KOPT-K1 (cell line): ENCODE measurements around the gene WSB1.
"Not testable (repeated sequence)": the region's sequence is repeated elsewhere in the genome, so short reads cannot be mapped to it uniquely, and the experiment has no call there.

ENCODE experiments used
- H3K27ac ChIP-seq: fragments of 200-600 bp; sonication (generic); 2 replicates; pipeline ENCODE4 v1.5.1; 2016; ENCODE audit warnings: antibody characterized with exemption, mild to moderate bottlenecking, low read depth, low read length; ENCODE audit not compliant: poor library complexity, severe bottlenecking
- H3K36me3 ChIP-seq: fragments of 200-600 bp; sonication (generic); 2 replicates; pipeline ENCODE4 v1.5.1; 2017; ENCODE audit warnings: antibody characterized with exemption, mild to moderate bottlenecking, low read length, moderate library complexity; ENCODE audit not compliant: insufficient read depth
- H3K9me3 ChIP-seq: fragments of 200-600 bp; sonication (generic); 2 replicates; pipeline ENCODE4 v1.5.1; 2017; ENCODE audit warnings: antibody characterized with exemption, low read length, mild to moderate bottlenecking; ENCODE audit not compliant: insufficient read depth, poor library complexity, severe bottlenecking

The WSB1 gene

DNA sequence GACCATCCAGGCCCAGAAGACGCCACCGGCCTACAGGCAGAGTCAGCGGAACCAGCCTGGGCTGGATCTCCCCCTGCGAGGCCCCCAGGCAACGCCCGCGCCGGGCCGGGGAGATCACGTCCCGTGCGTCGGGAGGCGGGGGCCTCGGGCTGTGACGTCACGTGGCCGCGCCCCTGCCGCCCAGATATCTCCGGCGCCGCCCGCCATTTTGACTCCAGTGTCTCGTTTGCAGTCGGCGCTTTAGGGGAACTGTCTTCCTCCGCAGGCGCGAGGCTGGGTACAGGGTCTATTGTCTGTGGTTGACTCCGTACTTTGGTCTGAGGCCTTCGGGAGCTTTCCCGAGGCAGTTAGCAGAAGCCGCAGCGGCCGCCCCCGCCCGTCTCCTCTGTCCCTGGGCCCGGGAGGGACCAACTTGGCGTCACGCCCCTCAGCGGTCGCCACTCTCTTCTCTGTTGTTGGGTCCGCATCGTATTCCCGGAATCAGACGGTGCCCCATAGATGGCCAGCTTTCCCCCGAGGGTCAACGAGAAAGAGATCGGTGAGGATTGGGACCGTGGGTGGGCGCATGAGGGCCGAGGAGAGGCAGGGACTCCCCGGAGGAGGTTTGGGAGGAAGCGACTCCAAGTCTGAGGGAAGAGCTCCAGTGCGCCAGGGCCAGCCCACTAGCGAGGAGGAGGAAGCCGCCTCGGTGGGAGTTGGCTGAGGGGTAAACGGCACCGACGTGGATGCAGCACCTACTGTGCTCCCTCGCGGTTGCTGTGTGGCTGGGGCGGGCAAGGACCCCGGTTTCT, at the start of gene WSB1:
Gene WSB1 (plus strand): TSS at position 217 of the 791 bp plus-strand sequence. CDS start 282 bp downstream, at position 499.
- Histone ChIP-seq H3K9me3 (no peaks in the 10 kb centered on the region), H3K36me3 (peaks cover 12% of the 10 kb centered on the region), H3K27ac (peak within 1 kb of the TSS; percentile 92)

- Histone ChIP-seq H3K9me3 (no peaks in the 10 kb centered on the region), H3K36me3 (no peaks in the 10 kb centered on the region), H3K27ac (no peak overlapping the region)
These were observed 49.3 kb upstream of the WSB1 start for GRCh38 chr17:27244491-27245223.

DNA sequence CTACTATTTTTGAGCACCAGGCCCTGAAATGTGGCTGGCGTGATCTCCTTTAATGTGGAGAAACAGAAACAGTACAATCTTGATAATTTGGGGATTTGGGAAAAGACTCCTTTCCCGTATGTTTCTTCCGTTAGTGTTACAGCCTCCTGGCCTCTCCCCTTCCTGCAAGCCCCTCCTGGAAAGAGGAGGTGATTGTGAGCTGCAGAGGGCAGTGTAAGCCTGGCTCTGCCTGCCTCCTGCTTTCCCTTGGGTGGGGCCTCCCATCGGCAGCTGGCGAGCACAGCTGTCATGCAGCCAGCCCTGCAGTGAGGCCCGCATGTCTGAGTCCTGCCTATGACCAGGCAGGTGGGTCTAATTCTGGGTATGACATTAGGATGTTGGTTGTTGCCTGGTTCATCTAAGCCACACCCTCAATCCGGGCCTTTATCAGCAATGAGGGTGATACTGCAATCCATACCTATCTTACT, 48.7 kb upstream of the WSB1 start:
- Histone ChIP-seq H3K27ac (no peak overlapping the region), H3K9me3 (no peaks in the 10 kb centered on the region)

GRCh38 chr17:27246537-27246936, 47.4 kb upstream of the WSB1 start:
- no peaks in the 10 kb centered on the region for H3K36me3 ChIP-seq
- H3K9me3 ChIP-seq, result no peaks in the 10 kb centered on the region
- H3K27ac ChIP-seq, result no peak overlapping the region

More for the DNA sequence above, 48.7 kb upstream of the WSB1 start:
- H3K36me3 ChIP-seq, result no peaks in the 10 kb centered on the region

DNA sequence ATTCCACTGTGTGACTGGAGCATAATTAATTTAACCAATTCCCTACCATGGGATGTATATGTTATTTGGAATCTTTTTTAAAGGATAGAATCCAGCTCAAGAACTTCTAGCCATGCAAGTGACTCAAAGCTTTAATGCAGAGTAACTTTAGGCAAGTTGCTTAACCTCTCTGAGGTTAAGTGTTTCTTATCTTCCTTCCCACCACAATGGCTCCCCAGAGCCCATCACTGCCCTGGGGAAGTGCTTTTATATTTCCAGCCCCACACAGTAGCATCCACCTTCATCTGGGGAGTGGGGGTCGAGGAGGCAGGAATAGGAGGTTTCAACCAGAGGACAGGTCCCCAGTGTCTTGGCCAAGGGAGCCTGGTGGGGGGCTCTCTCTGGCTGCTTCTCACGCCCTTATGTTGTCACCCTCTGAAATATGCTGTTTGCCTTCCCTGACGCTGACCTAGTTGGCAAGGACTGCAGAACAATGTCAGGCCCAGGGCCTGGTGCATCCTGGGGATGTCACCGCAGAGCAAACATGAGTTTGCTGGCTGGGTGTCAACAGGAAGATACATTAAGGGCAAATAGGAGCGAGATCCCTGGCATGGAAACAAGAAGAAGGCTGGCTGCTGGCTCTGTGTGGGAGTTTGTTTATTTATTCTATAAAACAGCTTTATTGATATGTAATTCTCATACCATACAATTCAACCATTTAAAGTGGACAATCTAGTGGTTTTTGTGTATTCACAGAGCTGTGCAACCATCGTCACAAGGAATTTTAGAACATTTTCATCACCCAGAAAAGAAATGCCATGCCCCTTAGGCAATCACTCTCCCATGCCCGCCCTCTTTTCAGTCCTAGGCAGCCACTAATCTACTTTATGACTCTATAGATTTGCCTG, 46.6 kb upstream of the WSB1 start:
- Histone ChIP-seq H3K27ac (no peak overlapping the region), H3K9me3 (no peaks in the 10 kb centered on the region), H3K36me3 (no peaks in the 10 kb centered on the region)

GRCh38 chr17:27247958-27248342, 46.0 kb upstream of the WSB1 start:
- Histone ChIP-seq H3K36me3 (no peaks in the 10 kb centered on the region), H3K9me3 (no peaks in the 10 kb centered on the region), H3K27ac (no peak overlapping the region)

GRCh38 chr17:27250791-27251190, 43.1 kb upstream of the WSB1 start:
- not testable (repeated sequence) for H3K36me3 ChIP-seq, H3K9me3 ChIP-seq, H3K27ac ChIP-seq

DNA sequence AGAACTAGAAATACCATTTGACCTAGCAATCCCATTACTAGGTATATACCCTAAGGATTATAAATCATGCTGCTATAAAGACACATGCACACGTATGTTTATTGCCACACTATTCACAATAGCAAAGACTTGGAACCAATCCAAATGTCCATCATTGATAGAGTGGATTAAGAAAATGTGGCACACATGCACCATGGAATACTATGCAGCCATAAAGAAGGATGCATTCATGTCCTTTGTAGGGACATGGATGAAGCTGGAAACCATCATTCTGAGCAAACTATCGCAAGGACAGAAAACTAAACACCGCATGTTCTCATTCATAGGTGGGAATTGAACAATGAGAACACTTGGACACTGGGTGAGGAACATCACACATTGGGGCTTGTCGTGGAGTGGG, 39.1 kb upstream of the WSB1 start:
- H3K36me3 ChIP-seq, H3K9me3 ChIP-seq, H3K27ac ChIP-seq: not testable (repeated sequence)

DNA sequence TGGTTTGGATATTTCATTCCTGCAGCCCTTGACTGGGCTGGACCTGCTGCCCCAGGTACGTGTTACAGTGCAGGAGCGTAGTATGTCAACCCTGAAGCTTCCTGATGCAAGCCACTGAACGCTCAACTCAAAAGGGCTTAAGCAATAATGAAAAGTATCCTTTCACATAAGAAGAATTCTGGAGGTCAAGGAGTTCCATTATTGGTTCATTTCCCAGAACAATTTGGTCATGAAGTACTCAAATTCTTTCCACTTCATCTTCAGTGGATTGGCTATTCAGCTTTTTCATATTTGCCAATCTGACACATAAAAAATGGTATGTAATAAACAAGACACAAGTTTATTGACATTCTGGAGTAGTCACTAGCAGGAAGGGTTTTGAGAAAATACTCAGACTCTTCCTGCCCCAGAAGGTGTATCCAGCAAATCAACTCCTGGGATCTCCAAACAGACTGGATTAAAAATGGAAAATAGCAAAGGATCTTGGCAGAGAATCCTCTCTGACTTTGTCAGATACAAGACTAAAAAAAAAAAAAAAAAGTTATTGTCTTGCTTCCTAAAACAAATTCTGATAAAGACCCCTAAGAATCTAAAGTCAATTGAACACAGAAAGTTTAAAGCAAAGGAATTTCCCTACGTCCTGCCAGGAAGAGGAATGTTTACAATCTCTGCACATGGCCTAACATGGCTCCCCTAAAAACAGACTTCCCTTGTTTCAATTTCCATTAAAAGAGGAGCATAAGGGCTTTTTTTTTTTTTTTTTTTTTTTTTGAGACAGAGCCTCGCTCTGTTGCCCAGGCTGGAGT, 37.5 kb upstream of the WSB1 start:
- H3K27ac ChIP-seq, result no peak overlapping the region
- H3K9me3 ChIP-seq, result no peaks in the 10 kb centered on the region
- no peaks in the 10 kb centered on the region for H3K36me3 ChIP-seq

DNA sequence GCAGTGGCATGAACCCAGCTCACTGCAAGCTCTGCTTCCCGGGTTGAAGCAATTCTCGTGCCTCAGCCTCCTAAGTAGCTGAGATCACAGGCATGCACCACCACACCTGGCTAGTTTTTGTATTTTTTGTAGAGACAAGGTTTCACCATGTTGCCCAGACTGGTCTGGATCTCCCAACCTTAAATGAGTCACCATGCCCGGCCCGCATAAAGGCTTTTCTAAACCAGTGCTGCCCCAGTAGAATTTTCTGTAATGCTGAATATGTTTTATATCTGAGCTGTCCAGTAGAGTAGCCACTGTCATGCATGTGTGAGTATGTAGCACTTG, 36.9 kb upstream of the WSB1 start:
- Histone ChIP-seq H3K9me3 (no peaks in the 10 kb centered on the region), H3K36me3 (no peaks in the 10 kb centered on the region), H3K27ac (no peak overlapping the region)

GRCh38 chr17:27259356-27259755, 34.6 kb upstream of the WSB1 start:
- Histone ChIP-seq H3K36me3 (no peaks in the 10 kb centered on the region), H3K9me3 (no peaks in the 10 kb centered on the region), H3K27ac (no peak overlapping the region)

- H3K36me3 ChIP-seq, result no peaks in the 10 kb centered on the region
- H3K9me3 ChIP-seq, result no peaks in the 10 kb centered on the region
- H3K27ac ChIP-seq, result no peak overlapping the region
These were observed 30.5 kb upstream of the WSB1 start for GRCh38 chr17:27263386-27263785.

DNA sequence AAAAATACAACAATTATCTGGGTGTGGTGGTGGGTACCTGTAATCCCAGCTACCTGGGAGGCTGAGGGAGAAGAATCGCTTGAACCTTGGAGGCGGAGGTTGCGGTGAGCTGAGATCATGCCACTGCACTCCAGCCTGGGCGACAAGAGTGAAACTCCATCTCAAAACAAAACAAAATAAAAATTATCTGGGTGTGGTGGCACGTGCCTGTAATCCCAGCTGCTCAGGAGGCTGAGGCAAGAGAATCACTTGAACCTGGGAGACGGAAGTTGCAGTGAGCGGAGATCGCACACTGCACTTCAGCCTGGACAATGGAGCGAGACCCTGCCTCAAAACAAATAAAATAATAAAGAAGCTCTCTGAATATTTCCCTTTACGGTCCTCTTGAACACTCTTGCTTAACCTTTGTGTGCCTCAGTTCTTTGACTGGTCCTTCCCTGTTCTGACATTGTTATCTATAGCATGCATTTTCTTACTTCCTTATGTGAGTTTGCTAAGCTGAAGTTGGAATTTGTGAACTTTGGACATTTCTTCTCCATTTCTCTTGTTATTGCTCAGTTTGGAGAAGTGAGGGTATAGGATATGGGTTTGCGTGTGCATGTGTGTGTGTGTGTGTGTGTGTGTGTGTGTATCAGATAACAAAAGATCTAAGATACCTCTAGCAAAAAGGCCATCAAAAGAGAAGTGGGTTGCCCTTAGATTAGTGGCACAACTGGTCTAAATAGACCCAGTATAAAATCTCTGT, 29.7 kb upstream of the WSB1 start:
- Histone ChIP-seq H3K36me3 (no peaks in the 10 kb centered on the region), H3K9me3 (no peaks in the 10 kb centered on the region), H3K27ac (no peak overlapping the region)

DNA sequence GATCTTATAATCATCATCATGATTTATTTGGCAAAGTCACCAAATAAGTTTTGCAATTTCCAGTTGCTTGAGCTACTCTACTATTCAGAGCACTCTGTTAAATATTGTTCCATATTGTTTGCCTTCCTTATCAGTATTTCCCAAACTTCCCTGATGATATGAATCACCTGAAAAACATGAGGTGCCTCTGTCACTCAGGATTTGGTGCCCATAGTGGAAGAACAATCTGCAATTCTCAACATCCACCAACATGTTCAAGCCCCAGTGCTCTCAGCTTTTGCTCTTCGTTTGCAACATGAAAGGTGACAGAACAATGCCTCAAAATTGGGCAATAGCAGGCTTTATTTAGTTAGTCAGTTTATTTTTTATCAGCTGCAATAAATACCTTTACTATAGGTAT, 28.6 kb upstream of the WSB1 start:
- H3K9me3 ChIP-seq, result no peaks in the 10 kb centered on the region
- H3K27ac ChIP-seq, result no peak overlapping the region
- H3K36me3 ChIP-seq, result no peaks in the 10 kb centered on the region
